ENCODE measurements around the gene LRP1B. TPM values are rescaled to one million over a fixed set of nuclear protein-coding genes. Genes with fewer than 3 reads are reported as not detected.

Gene LRP1B
- total and polyA plus RNA-seq, 2 of the 8 experiments (the other 6 are each of a cell fraction or from before 2014, with no cell fraction given), result 0.03 TPM; not detected in 1

DNA sequence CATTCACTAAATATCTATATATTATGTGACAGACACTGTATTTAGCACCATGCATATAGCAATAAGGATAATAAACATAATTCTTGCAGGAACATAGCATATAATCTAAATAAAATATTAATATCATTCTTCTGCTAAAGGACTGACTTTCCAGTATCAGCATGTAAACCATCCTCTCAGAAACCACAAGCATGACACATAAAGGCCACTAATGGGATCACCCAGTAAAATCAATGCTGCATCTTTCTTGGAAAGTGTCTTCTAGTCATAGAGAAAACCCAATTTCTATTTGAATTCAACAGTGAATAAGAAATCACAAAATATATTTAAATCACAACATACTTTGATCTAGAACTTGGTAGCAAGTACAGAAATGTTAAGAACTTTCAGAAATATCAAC is 5.8 kb upstream of the LRP1B start:
- H2AK5ac ChIP-seq (ENCODE audit: low read depth, low read length), result no peak overlapping the region
- H3K4ac ChIP-seq (replicated peaks; ENCODE audit: insufficient read length, low read depth, low read length), result no peak overlapping the region
- FAIRE-seq, result no peak
- no peak overlapping the region for H3K9ac ChIP-seq (replicated peaks in 1 of 4; ENCODE audit: extremely low read depth in 1 of 4, low read depth in 3 of 4, low read length in 3 of 4)
- H2BK5ac ChIP-seq (ENCODE audit: low read depth, low read length), result no peak overlapping the region
- no peak overlapping the region for H3K18ac ChIP-seq (ENCODE audit: extremely low read depth, low read length)
- peaks cover under 1% of the 10 kb centered on the region; the same call in 1 of the 2 replicates for H3K23me2 ChIP-seq (ENCODE audit: low read depth, low read length)
- H2BK120ac ChIP-seq (replicated peaks; ENCODE audit: low read depth, low read length), result no peak overlapping the region
- no peak for DNase-seq (ENCODE audit: low read depth in 1 of 2, low spot score in 2 of 2)
- H3K56ac ChIP-seq (replicated peaks; ENCODE audit: insufficient read length, low read depth, low read length), result no peak overlapping the region
- H4K8ac ChIP-seq (ENCODE audit: extremely low read depth, insufficient read depth, low read length), result no peak overlapping the region
- H3K27me3 ChIP-seq (replicated peaks in 1 of 4; ENCODE audit: control insufficient read depth in 3 of 4, extremely low read depth in 1 of 4, insufficient read depth in 3 of 4, low read length in 3 of 4), result peaks cover 0 to under 1% (median under 1%) of the 10 kb centered on the region in 4 experiments; a peak in 4 of 7 replicates
- no peaks in the 10 kb centered on the region for H3K79me2 ChIP-seq (ENCODE audit: control insufficient read depth in 1 of 2, insufficient read depth in 2 of 2, low read length in 2 of 2)
- H2BK12ac ChIP-seq (ENCODE audit: low read depth, low read length), result no peak overlapping the region
- no peak overlapping the region for H3K27ac ChIP-seq (ENCODE audit: low read depth, low read length)
- H4K91ac ChIP-seq (replicated peaks; ENCODE audit: insufficient read length, low read length), result no peak overlapping the region
- no peaks in the 10 kb centered on the region for H4K20me1 ChIP-seq (replicated peaks in 1 of 2; ENCODE audit: control insufficient read depth in 1 of 2, insufficient read depth in 2 of 2, low read length in 2 of 2)
- H3K4me3 ChIP-seq (ENCODE audit: extremely low read depth in 1 of 4, insufficient read depth in 2 of 4, low read depth in 3 of 4, low read length in 4 of 4), result no peak overlapping the region
- no peak overlapping the region for H2AFZ ChIP-seq (ENCODE audit: low read length)
- H3K9me3 ChIP-seq (ENCODE audit: insufficient read depth in 2 of 2, low read depth in 1 of 2, low read length in 1 of 2), result no peaks in the 10 kb centered on the region
- H4K5ac ChIP-seq (ENCODE audit: insufficient read length, low read depth, low read length), result no peak overlapping the region
- no peak overlapping the region for H3K14ac ChIP-seq (ENCODE audit: insufficient read length)
- no peak overlapping the region for H2BK15ac ChIP-seq (ENCODE audit: low read length)
- no peaks in the 10 kb centered on the region for H3K4me1 ChIP-seq (replicated peaks in 1 of 4; ENCODE audit: control insufficient read depth in 3 of 4, insufficient read depth in 4 of 4, low read length in 3 of 4)
- no peak overlapping the region for H3K4me2 ChIP-seq (ENCODE audit: insufficient read depth in 1 of 2, low read depth in 2 of 2, low read length in 2 of 2)
- H3K36me3 ChIP-seq (ENCODE audit: control insufficient read depth in 2 of 4, insufficient read depth in 4 of 4, low read length in 3 of 4), result no peaks in the 10 kb centered on the region
- H3K23ac ChIP-seq (ENCODE audit: insufficient read length), result no peak overlapping the region
- CTCF ChIA-PET (ENCODE audit: partially characterized antibody), result interaction anchor here (0.6 to 1.0 kb wide), 3 partner anchors 29 to 205 kb away, joined by 3 read pairs; no protein-coding TSS in a partner anchor
- POLR2A ChIA-PET (ENCODE audit: partially characterized antibody), result no interaction called here
- no peak overlapping the region for H2BK20ac ChIP-seq (ENCODE audit: low read length)
- H3K79me1 ChIP-seq (ENCODE audit: low read depth, low read length), result no peaks in the 10 kb centered on the region
- TF ChIP-seq NANOG (IDR thresholded peaks at IDR 0.05; ENCODE audit: insufficient read depth, low read depth, low read length, poor library complexity, severe bottlenecking), result no peak
- TF ChIP-seq BRCA1 (IDR thresholded peaks at IDR 0.05; ENCODE audit: low read depth, low read length), result no peak
- no peak for TF ChIP-seq TBP (IDR thresholded peaks at IDR 0.05; ENCODE audit: low read depth, low read length)
- TF ChIP-seq SUZ12 (IDR thresholded peaks at IDR 0.05; ENCODE audit: low read length), result no peak
- no peak for TF ChIP-seq HDAC2 (IDR thresholded peaks at IDR 0.05; ENCODE audit: borderline replicate concordance in 1 of 2, low read depth in 2 of 2, low read length in 2 of 2)
- TF ChIP-seq TAF1 (IDR thresholded peaks at IDR 0.05; ENCODE audit: low read depth, low read length), result no peak
- TF ChIP-seq SRF (IDR thresholded peaks at IDR 0.05; ENCODE audit: low read depth, low read length), result no peak
- TF ChIP-seq, protein P1, sequence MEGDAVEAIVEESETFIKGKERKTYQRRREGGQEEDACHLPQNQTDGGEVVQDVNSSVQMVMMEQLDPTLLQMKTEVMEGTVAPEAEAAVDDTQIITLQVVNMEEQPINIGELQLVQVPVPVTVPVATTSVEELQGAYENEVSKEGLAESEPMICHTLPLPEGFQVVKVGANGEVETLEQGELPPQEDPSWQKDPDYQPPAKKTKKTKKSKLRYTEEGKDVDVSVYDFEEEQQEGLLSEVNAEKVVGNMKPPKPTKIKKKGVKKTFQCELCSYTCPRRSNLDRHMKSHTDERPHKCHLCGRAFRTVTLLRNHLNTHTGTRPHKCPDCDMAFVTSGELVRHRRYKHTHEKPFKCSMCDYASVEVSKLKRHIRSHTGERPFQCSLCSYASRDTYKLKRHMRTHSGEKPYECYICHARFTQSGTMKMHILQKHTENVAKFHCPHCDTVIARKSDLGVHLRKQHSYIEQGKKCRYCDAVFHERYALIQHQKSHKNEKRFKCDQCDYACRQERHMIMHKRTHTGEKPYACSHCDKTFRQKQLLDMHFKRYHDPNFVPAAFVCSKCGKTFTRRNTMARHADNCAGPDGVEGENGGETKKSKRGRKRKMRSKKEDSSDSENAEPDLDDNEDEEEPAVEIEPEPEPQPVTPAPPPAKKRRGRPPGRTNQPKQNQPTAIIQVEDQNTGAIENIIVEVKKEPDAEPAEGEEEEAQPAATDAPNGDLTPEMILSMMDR (IDR thresholded peaks at IDR 0.05; ENCODE audit: control extremely low read depth in 1 of 3, insufficient read depth in 1 of 3, low read depth in 1 of 3, low read length in 3 of 3), result no peak
- no peak for TF ChIP-seq EZH2 (IDR thresholded peaks at IDR 0.05; ENCODE audit: low read depth, low read length, severe bottlenecking)

Measured in H1 (cell line).